Heart left ventricle (tissue), 16 donors: ENCODE data around the gene TBPL2. TPM values are rescaled to one million over a fixed set of nuclear protein-coding genes. Genes with fewer than 3 reads are reported as not detected.
"Not testable (repeated sequence)": the region's sequence is repeated elsewhere in the genome, so short reads cannot be mapped to it uniquely, and the experiment has no call there.

Experiments used
- ATAC-seq, 4 donors: fragments of 200-7000 bp; cut with Tn5 transposase; one replicate each; pipeline ENCODE4 v1.9.1; 2020 to 2022; ENCODE audit warnings: moderate library complexity in 4 of 4, mild to moderate bottlenecking in 3 of 4, moderate number of reproducible peaks in 1 of 4
- DNase-seq, 5 donors: peaks; one replicate each; pipeline ENCODE4 v3.0.0-alpha.2; 2020
- H3K27ac ChIP-seq, 12 donors: fragments of 200-600 bp; sonication (generic) in 4 of 12; one replicate each; pipeline versions ENCODE4 v1.5.0 to v1.8.0; 2016 to 2022; ENCODE audit warnings: mild to moderate bottlenecking in 2 of 12
- H3K27me3 ChIP-seq, 9 donors: fragments of 200-600 bp; sonication (generic) in 2 of 9; one replicate each; pipeline versions ENCODE4 v1.5.1 to v1.8.0; 2016 to 2022; ENCODE audit warnings: mild to moderate bottlenecking in 3 of 9
- H3K36me3 ChIP-seq, 9 donors: fragments of 200-600 bp; sonication (generic) in 2 of 9; one replicate each; pipeline versions ENCODE4 v1.5.0 to v1.8.0; 2018 to 2022; ENCODE audit warnings: mild to moderate bottlenecking in 2 of 9
- H3K4me1 ChIP-seq, 12 donors: fragments of 200-600 bp; sonication (generic) in 4 of 12; one replicate each; pipeline versions ENCODE4 v1.5.0 to v1.8.0; 2016 to 2022; ENCODE audit warnings: mild to moderate bottlenecking in 3 of 12
- H3K4me3 ChIP-seq, 12 donors: fragments of 200-600 bp; sonication (generic) in 4 of 12; one replicate each; pipeline versions ENCODE4 v1.5.0 to v1.8.0; 2017 to 2022; ENCODE audit warnings: mild to moderate bottlenecking in 9 of 12, moderate library complexity in 4 of 12
- H3K9me3 ChIP-seq, 12 donors: fragments of 200-600 bp; sonication (generic) in 4 of 12; one replicate each; pipeline versions ENCODE4 v1.5.0 to v1.8.0; 2016 to 2022; ENCODE audit warnings: mild to moderate bottlenecking in 1 of 12
- CTCF ChIP-seq, 12 donors: fragments of 200-600 bp; sonication (generic) in 4 of 12; IDR thresholded peaks; one replicate each; pipeline versions ENCODE4 v1.5.0 to v1.8.0; 2018 to 2022; ENCODE audit warnings: antibody characterized with exemption in 12 of 12, mild to moderate bottlenecking in 5 of 12
- POLR2A ChIP-seq, 2 donors: fragments of 450-650 bp; IDR thresholded peaks; one replicate each; pipeline ENCODE4 v1.6.1; 2017; ENCODE audit warnings: antibody characterized with exemption in 2 of 2, mild to moderate bottlenecking in 2 of 2, moderate library complexity in 2 of 2
- WGBS, 4 donors: extraction: QIAGEN DNeasy Blood & Tissue Kit in 2 of 4; methylation state at CpG; one replicate each; pipeline versions ENCODE4 v1.1.5 to v1.1.7; 2013 to 2018; 5-methylcytosine and 5-hydroxymethylcytosine counted together
- intact Hi-C, 10 donors: fragments of 100-400 bp; cut with DNase I; formaldehyde crosslinking; loops; one replicate each; pipeline versions ENCODE4 v1.11.1 to v1.14.2; 2022
- polyA plus RNA-seq, 2 donors: library from polyadenylated mRNA; stranded (reverse); fragments of 200-250 nt; gene quantifications; one replicate each; pipeline ENCODE4 v1.2.3, GENCODE V29; 2013
- total RNA-seq, 9 donors: library from RNA; depleted of rRNA in 2 of 9; stranded (reverse); fragments of >200 nt in 2 of 9; fragmentation: NEBNext Ultra II Directional in 3 of 9; extraction: Animal tissue kit (Norgen Biotek cat#: 25700) in 3 of 9; gene quantifications; one replicate each; pipeline versions ENCODE4 v1.1.0 to v1.2.4, GENCODE V29; 2016 to 2023
- donor health status: ischemic (EF 13 %, LVEDD 7.1; RV severe dilation, severe dysfunction).
- donor health status: healthy with polysubstance abuse.
- donor health status: DM: no; HTN: yes; CAD: no.
- donor health status: DM: no; HTN: no; CAD: no.
- donor health status: ischemic (EF 25% LVEDD 6.9; RV normal size, moderate dysfunction).
- donor health status: ischemic (EF 25% LVEDD 5.7; RV mildly dilated, moderate dysfunction).
- donor health status: healthy.
- donor health status: DM: yes; HTN: yes; CAD: no.
- donor health status: ischemic (EF 35%, LVEDD 5.7; RV mildly dilated, moderate dysfunction).
- donor health status: nonischemic (EF 11% LVEDD 7.7; RV severe dilation, severe dysfunction).
- donor health status: DM: yes; HTN: yes; CAD: no.
- donor health status: PGD.
- donor health status: ischemic (EF 29% LVEDD 5.4; RV normal size, mild dysfunction).
- donor health status: nonischemic (EF 23%, LVEDD 6.1; RV moderate dilation, normal function).

The TBPL2 gene
- total and polyA plus RNA-seq, 11 donors, result not detected

DNA sequence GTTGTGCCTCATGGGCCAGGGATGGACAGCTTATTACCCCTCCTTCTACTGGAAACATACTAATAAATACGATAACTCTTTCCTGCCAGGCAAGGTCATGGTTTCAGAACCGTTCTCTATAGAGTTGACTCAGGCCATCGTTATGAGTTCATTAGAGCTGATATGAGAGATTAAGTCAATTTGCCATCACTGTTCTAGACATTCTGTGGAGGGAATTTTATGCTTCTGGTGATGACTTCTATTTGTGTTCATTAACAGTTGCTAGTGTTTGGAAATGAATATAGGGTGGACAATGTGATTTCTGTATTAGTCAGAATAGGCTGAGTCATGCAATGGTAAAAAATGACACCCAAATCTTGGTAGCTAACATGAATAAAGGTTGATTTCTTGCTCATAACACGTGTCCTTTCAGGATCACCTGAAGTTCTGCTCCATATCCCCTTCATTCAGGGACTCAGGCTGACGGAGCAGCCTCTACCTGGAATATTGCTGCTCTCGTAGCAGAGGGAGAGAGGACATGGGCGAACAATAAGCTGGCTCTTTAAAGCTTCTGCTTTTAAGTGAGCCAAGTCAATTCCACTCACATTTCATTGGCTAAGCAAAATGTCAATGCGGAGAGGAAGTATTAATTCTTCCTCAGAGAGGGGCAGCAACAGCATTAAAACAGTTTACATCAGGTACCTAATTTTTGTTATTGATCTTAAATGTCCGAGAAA, 18.5 kb upstream of the TBPL2 start:
- Histone ChIP-seq H3K4me1 (peaks cover 0 to 20% (median 8%) of the 10 kb centered on the region in 12 donors), H3K4me3 (no peak overlapping the region), H3K9me3 (no peaks in the 10 kb centered on the region), H3K36me3 (no peaks in the 10 kb centered on the region), H3K27ac (no peak overlapping the region), H3K27me3 (no peaks in the 10 kb centered on the region)
- ATAC-seq (no peak), DNase-seq (no peak)
- intact Hi-C loops, result no loop called here
- TF ChIP-seq CTCF (IDR thresholded peaks at IDR 0.05), result no peak
- no peak for TF ChIP-seq POLR2A (IDR thresholded peaks at IDR 0.05)
- WGBS, 4 donors, result 76 to 85% (median 81%) methylated on average over 9 of the region's 9 CpGs

- intact Hi-C loops, result no loop called here
- no peak for DNase-seq
- ATAC-seq, result no peak
- H3K4me3 ChIP-seq, result no peak overlapping the region
- H3K36me3 ChIP-seq, result no peaks in the 10 kb centered on the region
- H3K9me3 ChIP-seq, result no peaks in the 10 kb centered on the region
- no peak overlapping the region for H3K27ac ChIP-seq
- H3K27me3 ChIP-seq, result no peaks in the 10 kb centered on the region
- 71 to 91% (median 90%) methylated on average over 6 of the region's 6 CpGs for whole genome bisulfite sequencing, 4 donors
- TF ChIP-seq CTCF (IDR thresholded peaks at IDR 0.05) (no peak), POLR2A (IDR thresholded peaks at IDR 0.05) (no peak)
- peaks cover 0 to 25% (median 10%) of the 10 kb centered on the region in 12 donors for H3K4me1 ChIP-seq
These were observed 17.1 kb upstream of the TBPL2 start for GRCh38 chr14:55457496-55457895.

GRCh38 chr14:55456411-55456810, 16.0 kb upstream of the TBPL2 start:
- WGBS, 4 donors, result 90 to 100% (median 96%) methylated on average over 4 to 26 of the region's 34 CpGs
- H3K27ac ChIP-seq, H3K36me3 ChIP-seq, H3K4me3 ChIP-seq, intact Hi-C loops, H3K27me3 ChIP-seq, DNase-seq, ATAC-seq, H3K9me3 ChIP-seq: not testable (repeated sequence)
- peaks cover 0 to 30% (median 13%) of the 10 kb centered on the region in 12 donors for H3K4me1 ChIP-seq

DNA sequence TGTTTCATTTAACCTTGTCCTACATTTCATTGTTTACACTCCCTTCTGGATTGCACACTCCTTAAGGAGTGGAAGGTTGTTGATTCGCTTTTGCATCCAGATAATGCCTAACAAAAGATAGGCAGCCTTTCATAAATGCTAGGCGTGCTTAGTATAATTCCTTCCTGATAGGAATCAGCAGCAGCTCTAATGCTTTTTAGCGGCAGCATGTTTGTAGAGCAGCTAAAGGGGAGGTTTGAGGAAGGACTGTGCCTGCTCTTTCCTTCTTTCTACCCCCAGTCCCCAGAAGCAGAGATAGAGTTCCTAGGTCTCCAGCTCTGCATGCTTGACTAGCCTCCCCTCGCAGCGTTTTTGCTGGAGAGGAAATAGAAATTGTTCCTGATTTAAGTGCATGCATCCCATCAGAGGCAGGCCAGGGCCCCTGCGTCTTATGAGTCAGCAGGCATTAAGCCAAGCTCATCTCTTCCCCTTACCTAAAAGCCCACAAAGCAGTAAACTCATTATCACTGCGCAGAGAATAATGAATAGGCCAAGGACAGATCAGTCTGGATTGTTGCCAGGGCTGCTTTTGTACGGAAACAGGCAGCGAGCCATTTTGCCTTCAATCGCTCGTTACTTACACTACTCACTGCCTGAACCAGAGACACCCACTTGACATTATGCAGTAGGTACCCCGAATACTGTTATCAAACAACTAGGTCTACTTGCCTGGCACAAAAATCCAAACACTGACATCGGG, 14.0 kb upstream of the TBPL2 start:
- no peaks in the 10 kb centered on the region for H3K36me3 ChIP-seq
- ATAC-seq (peak; percentile 64 to 80 (median 70)), DNase-seq (peak; percentile 26 to 58 (median 36))
- peak overlapping the region in 1 of 12 donors; percentile 15 for H3K4me3 ChIP-seq
- WGBS, 4 donors, result 11 to 13% (median 11%) methylated on average over 13 of the region's 13 CpGs
- TF ChIP-seq POLR2A (IDR thresholded peaks at IDR 0.05) (no peak), CTCF (IDR thresholded peaks at IDR 0.05) (no peak)
- no peaks in the 10 kb centered on the region for H3K27me3 ChIP-seq
- intact Hi-C loops, result loop anchor here in 1 of 10 donors (5.0 kb wide), 1 partner anchor 93 kb away; no protein-coding TSS in a partner anchor
- peaks cover 0 to 36% (median 14%) of the 10 kb centered on the region in 12 donors for H3K4me1 ChIP-seq
- H3K9me3 ChIP-seq, result no peaks in the 10 kb centered on the region
- peak overlapping the region in 3 of 12 donors; percentile 4 to 20 (median 16) for H3K27ac ChIP-seq
